Stimulated activated CD4-positive, alpha-beta T cell treated with anti-CD3 and anti-CD28 coated beads, Interleukin-1b, Interleukin-23, amount 100 ng/mL, for 24 hours (primary cell): ENCODE results near the gene KLHL25.

Experiments used
- DNase-seq, 4 experiments: peaks; one replicate each; pipeline ENCODE4 v3.0.0-alpha.2; 2020; ENCODE audit warnings: low read depth in 4 of 4, low spot score in 1 of 4

KLHL25 gene

GRCh38 chr15:85718271-85718971 lies 76.3 kb downstream of the KLHL25 start:
- DNase-seq, result no peak

GRCh38 chr15:85717212-85717611 lies 77.5 kb downstream of the KLHL25 start:
- DNase-seq, result no peak

- no peak for DNase-seq
These were observed 78.5 kb downstream of the KLHL25 start for GRCh38 chr15:85716261-85716660.

- DNase-seq, result no peak
These were observed 83.0 kb downstream of the KLHL25 start for GRCh38 chr15:85711580-85712192.

- no peak for DNase-seq
These were observed 84.3 kb downstream of the KLHL25 start for GRCh38 chr15:85710340-85710842.
